ENCODE data around the gene CLDN25. TPM values are rescaled to one million over a fixed set of nuclear protein-coding genes. Genes with fewer than 3 reads are reported as not detected.

Gene CLDN25
- total RNA-seq (not detected in 2 replicates), polyA plus RNA-seq (not detected in 2 replicates)

DNA sequence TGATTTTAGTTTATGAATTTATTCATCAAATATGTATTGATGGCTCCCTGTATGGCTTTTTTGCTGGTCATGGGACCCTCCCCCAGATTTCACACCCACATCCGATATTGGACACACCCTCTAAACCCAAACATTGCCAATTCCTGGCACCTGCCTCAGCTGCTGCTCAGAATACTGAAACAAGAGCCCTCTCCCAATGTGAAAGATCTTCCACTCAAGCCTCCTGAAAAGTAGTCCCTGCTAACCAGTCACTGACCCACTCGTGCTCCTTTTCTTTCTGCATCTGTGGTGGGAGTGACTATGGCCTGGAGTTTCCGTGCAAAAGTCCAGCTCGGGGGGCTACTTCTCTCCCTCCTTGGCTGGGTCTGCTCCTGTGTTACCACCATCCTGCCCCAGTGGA is at the start of gene CLDN25:
CLDN25 (plus strand) TSS at position 301 of the 400 bp plus-strand sequence; CDS start at position 301, 0 bp downstream.
- no peaks in the 10 kb centered on the region for H3K27me3 ChIP-seq
- H2AFZ ChIP-seq: no peak within 1 kb of the TSS
- no peak within 1 kb of the TSS for H3K4me3 ChIP-seq
- H3K4me2 ChIP-seq: no peak within 1 kb of the TSS
- no peak for DNase-seq (ENCODE audit: low spot score)
- TF ChIP-seq CTCF (IDR thresholded peaks at IDR 0.05; ENCODE audit: poor library complexity): no peak
- TF ChIP-seq EZH2 (IDR thresholded peaks at IDR 0.05; ENCODE audit: borderline replicate concordance): no peak
- TF ChIP-seq EZH2phosphoT487 (IDR thresholded peaks at IDR 0.05; ENCODE audit: low read depth, severe bottlenecking, unreplicated experiment): no peak
- no peaks in the 10 kb centered on the region for H3K4me1 ChIP-seq (ENCODE audit: insufficient read depth)
- no peaks in the 10 kb centered on the region for H3K79me2 ChIP-seq
- H3K27ac ChIP-seq: no peak within 1 kb of the TSS
- no peaks in the 10 kb centered on the region for H4K20me1 ChIP-seq (ENCODE audit: insufficient read depth, poor library complexity, severe bottlenecking)
- no peaks in the 10 kb centered on the region for H3K36me3 ChIP-seq (replicated peaks; ENCODE audit: insufficient read depth, low read depth)
- no peaks in the 10 kb centered on the region for H3K9me2 ChIP-seq (replicated peaks; ENCODE audit: insufficient read depth)
- no peaks in the 10 kb centered on the region for H3K9me3 ChIP-seq (ENCODE audit: low read depth)
- WGBS (ENCODE audit: low lambda C conversion rate, missing lambda C conversion rate): 72% methylated on average over 4 of the region's 4 CpGs

DNA sequence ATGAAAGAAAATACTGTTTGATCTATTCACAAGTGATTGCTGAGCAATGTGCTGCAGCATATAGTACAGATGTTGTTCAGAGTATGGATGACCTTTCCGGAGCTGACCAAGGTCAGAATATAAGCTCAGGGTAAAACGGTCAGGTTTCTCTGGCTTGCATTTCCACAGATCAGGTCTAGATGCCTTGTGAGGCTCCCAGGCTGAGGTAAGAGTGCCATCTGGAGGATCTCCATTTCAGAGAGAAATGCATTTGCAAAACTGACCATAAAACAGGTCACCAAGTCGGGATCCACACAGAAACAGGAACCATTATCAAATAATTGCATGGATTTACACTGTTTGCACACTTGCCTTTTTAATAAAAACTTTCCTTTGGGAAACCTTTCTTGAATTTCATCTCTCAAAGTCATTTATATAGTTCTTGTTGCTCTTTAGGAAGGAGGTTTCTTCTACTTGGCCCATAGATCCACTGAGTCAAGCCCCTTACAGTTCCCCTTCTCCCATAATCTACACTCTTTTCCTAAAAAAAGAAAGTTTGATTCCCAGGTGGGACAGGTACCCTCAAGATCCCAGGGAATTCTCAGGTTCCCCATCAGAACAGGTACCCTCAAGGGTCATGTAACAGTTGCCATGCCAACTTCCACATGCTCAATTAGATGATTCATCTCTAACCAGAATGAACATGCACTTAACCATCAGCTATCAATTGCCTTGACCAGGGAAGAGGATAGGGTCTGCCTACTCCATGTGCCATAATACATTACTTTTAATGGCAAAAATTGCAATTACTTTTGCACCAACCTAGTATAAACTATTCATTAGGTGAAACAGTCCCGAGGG is 48.5 kb upstream of the CLDN25 start:
- Histone ChIP-seq H3K4me1 (ENCODE audit: insufficient read depth) (peaks cover 6% of the 10 kb centered on the region), H3K9me3 (ENCODE audit: low read depth) (no peaks in the 10 kb centered on the region), H2AFZ (no peak overlapping the region), H3K9me2 (replicated peaks; ENCODE audit: insufficient read depth) (no peaks in the 10 kb centered on the region), H3K36me3 (replicated peaks; ENCODE audit: insufficient read depth, low read depth) (no peaks in the 10 kb centered on the region), H3K79me2 (no peaks in the 10 kb centered on the region), H3K27me3 (no peaks in the 10 kb centered on the region), H3K27ac (no peak overlapping the region), H3K4me3 (no peak overlapping the region), H3K4me2 (no peak overlapping the region), H4K20me1 (ENCODE audit: insufficient read depth, poor library complexity, severe bottlenecking) (no peaks in the 10 kb centered on the region)
- WGBS (ENCODE audit: low lambda C conversion rate, missing lambda C conversion rate): 28% methylated on average over 4 of the region's 4 CpGs
- DNase-seq (ENCODE audit: low spot score): peak; percentile 80
- peak; percentile 80 for TF ChIP-seq CTCF (IDR thresholded peaks at IDR 0.05; ENCODE audit: poor library complexity)
- TF ChIP-seq EZH2 (IDR thresholded peaks at IDR 0.05; ENCODE audit: borderline replicate concordance): no peak
- TF ChIP-seq EZH2phosphoT487 (IDR thresholded peaks at IDR 0.05; ENCODE audit: low read depth, severe bottlenecking, unreplicated experiment): no peak

- Histone ChIP-seq H3K4me2 (no peak overlapping the region), H3K36me3 (replicated peaks; ENCODE audit: insufficient read depth, low read depth) (no peaks in the 10 kb centered on the region), H3K27ac (no peak overlapping the region), H3K9me2 (replicated peaks; ENCODE audit: insufficient read depth) (no peaks in the 10 kb centered on the region), H3K27me3 (no peaks in the 10 kb centered on the region), H3K4me3 (no peak overlapping the region), H3K79me2 (no peaks in the 10 kb centered on the region), H3K9me3 (ENCODE audit: low read depth) (no peaks in the 10 kb centered on the region), H3K4me1 (ENCODE audit: insufficient read depth) (peaks cover under 1% of the 10 kb centered on the region), H4K20me1 (ENCODE audit: insufficient read depth, poor library complexity, severe bottlenecking) (no peaks in the 10 kb centered on the region), H2AFZ (no peak overlapping the region)
- no peak for DNase-seq (ENCODE audit: low spot score)
- TF ChIP-seq CTCF (IDR thresholded peaks at IDR 0.05; ENCODE audit: poor library complexity) (no peak), EZH2 (IDR thresholded peaks at IDR 0.05; ENCODE audit: borderline replicate concordance) (no peak), EZH2phosphoT487 (IDR thresholded peaks at IDR 0.05; ENCODE audit: low read depth, severe bottlenecking, unreplicated experiment) (no peak)
- WGBS (ENCODE audit: low lambda C conversion rate, missing lambda C conversion rate): 91% methylated on average over 5 of the region's 5 CpGs
Measured at GRCh38 chr11:113732092-113732491, 47.5 kb upstream of the CLDN25 start.
